B cell (primary cell): Measurements from ENCODE around the gene C19orf12. TPM values are rescaled to one million over a fixed set of nuclear protein-coding genes. Genes with fewer than 3 reads are reported as not detected.

ENCODE experiments used
- ATAC-seq: fragments of 200-7000 bp; cut with Tn5 transposase; one replicate; pipeline ENCODE4 v1.10.0; 2021; ENCODE audit warnings: low read depth, mild to moderate bottlenecking, moderate number of reproducible peaks, moderate library complexity
- CTCF ChIA-PET: fragments of 350-600 bp; sonication (Branson Sonifier 250); formaldehyde crosslinking; loops from one replicate; lab custom pipeline; 2021; ENCODE audit warnings: antibody characterized with exemption, inconsistent platforms; lab: Charles Lee
- POLR2A ChIA-PET: fragments of 350-600 bp; sonication (Branson Sonifier 250); formaldehyde crosslinking; loops from one replicate; lab custom pipeline; 2021; ENCODE audit warnings: antibody characterized with exemption; lab: Charles Lee
- DNase-seq: peaks from one replicate; pipeline ENCODE4 v3.0.0; 2013
- H2AFZ ChIP-seq: 2 replicates; pipeline ENCODE4 v1.6.1; 2012; ENCODE audit warnings: mild to moderate bottlenecking, low read depth, low read length; ENCODE audit not compliant: insufficient read depth, poor library complexity, severe bottlenecking
- H3K27ac ChIP-seq, 2 donors: 1 replicate in 1 of 2; 2 replicates in 1 of 2; pipeline ENCODE4 v1.5.1; 2012 to 2013; ENCODE audit warnings: low read length in 2 of 2, mild to moderate bottlenecking in 2 of 2, moderate library complexity in 1 of 2
- H3K27me3 ChIP-seq, 4 experiments: fragments of 200-600 bp in 1 of 4; sonication (generic) in 1 of 4; replicated peaks in 1 of 4; 1 replicate in 2 of 4; 2 replicates in 2 of 4; pipeline versions ENCODE4 v1.6.1 to v1.7.0; 2013 to 2016; ENCODE audit warnings: low read length in 3 of 4, mild to moderate bottlenecking in 2 of 4, mixed read lengths in 1 of 4, moderate library complexity in 1 of 4; ENCODE audit not compliant: insufficient read depth in 4 of 4, control insufficient read depth in 3 of 4; ENCODE audit errors: control extremely low read depth in 1 of 4
- H3K36me3 ChIP-seq, 2 experiments: replicated peaks in 1 of 2; 1 replicate in 1 of 2; 2 replicates in 1 of 2; pipeline versions ENCODE4 v1.6.1 to v1.7.1; 2013; ENCODE audit warnings: low read length in 1 of 2; ENCODE audit not compliant: insufficient read depth in 2 of 2, control insufficient read depth in 1 of 2; ENCODE audit errors: control extremely low read depth in 1 of 2, extremely low read depth in 1 of 2
- H3K4me1 ChIP-seq, 2 donors: fragments of 200-600 bp in 1 of 2; sonication (generic) in 1 of 2; 1 replicate in 1 of 2; 2 replicates in 1 of 2; pipeline versions ENCODE4 v1.5.1 to v1.6.1; 2013 to 2017; ENCODE audit warnings: low read length in 2 of 2; ENCODE audit not compliant: control insufficient read depth in 2 of 2, insufficient read depth in 2 of 2
- H3K4me2 ChIP-seq: replicated peaks from 2 replicates; pipeline ENCODE3; 2012; ENCODE audit warnings: mild to moderate bottlenecking, low read depth, low read length; ENCODE audit not compliant: poor library complexity, severe bottlenecking
- H3K4me3 ChIP-seq, 5 experiments: fragments of 200-600 bp in 1 of 5; sonication (generic) in 1 of 5; 1 replicate in 3 of 5; 2 replicates in 2 of 5; pipeline versions ENCODE4 v1.5.1 to v1.7.0; 2011 to 2016; ENCODE audit warnings: low read length in 4 of 5, mild to moderate bottlenecking in 4 of 5, low read depth in 2 of 5, control low read depth in 1 of 5, moderate library complexity in 1 of 5; ENCODE audit not compliant: insufficient read depth in 1 of 5; ENCODE audit errors: control extremely low read depth in 1 of 5, extremely low read depth in 1 of 5
- H3K79me2 ChIP-seq: fragments of 200-600 bp; sonication (generic); one replicate; pipeline ENCODE4 v1.6.0; 2016; ENCODE audit warnings: low read length; ENCODE audit not compliant: control insufficient read depth, insufficient read depth
- H3K9ac ChIP-seq: fragments of 200-600 bp; sonication (generic); 2 replicates; pipeline ENCODE4 v1.6.1; 2017; ENCODE audit warnings: mild to moderate bottlenecking, low read length, moderate library complexity
- H3K9me3 ChIP-seq, 3 donors: one replicate each; pipeline versions ENCODE4 v1.6.1 to v1.7.1; 2013; ENCODE audit warnings: low read length in 2 of 3; ENCODE audit not compliant: control insufficient read depth in 2 of 3, insufficient read depth in 1 of 3; ENCODE audit errors: control extremely low read depth in 1 of 3
- H4K20me1 ChIP-seq: 2 replicates; pipeline ENCODE4 v1.6.0; 2012; ENCODE audit warnings: mild to moderate bottlenecking, low read length; ENCODE audit not compliant: insufficient read depth, control insufficient read depth, poor library complexity, severe bottlenecking
- H3K27ac Mint-ChIP-seq: one replicate; pipeline ENCODE4 v1.8.0; 2021; ENCODE audit warnings: mixed read lengths
- H3K27me3 Mint-ChIP-seq: one replicate; pipeline ENCODE4 v1.8.0; 2021; ENCODE audit warnings: mixed read lengths
- H3K4me1 Mint-ChIP-seq: one replicate; pipeline ENCODE4 v1.8.0; 2021; ENCODE audit warnings: mixed read lengths
- H3K4me3 Mint-ChIP-seq: one replicate; pipeline ENCODE4 v1.8.0; 2021; ENCODE audit warnings: mixed read lengths
- H3K9me3 Mint-ChIP-seq: one replicate; pipeline ENCODE4 v1.8.0; 2022; ENCODE audit warnings: mixed read lengths; ENCODE audit not compliant: insufficient read depth
- CTCF ChIP-seq: fragments of 200-600 bp; IDR thresholded peaks from one replicate; pipeline ENCODE4 v1.8.0; 2022; ENCODE audit warnings: antibody characterized with exemption, mild to moderate bottlenecking
- EZH2 ChIP-seq: IDR thresholded peaks from 2 replicates; pipeline ENCODE4 v1.6.1; 2012; ENCODE audit warnings: borderline replicate concordance, low read depth, mild to moderate bottlenecking, moderate library complexity, low read length; ENCODE audit not compliant: insufficient read depth, poor library complexity, severe bottlenecking
- WGBS: methylation state at CpG from one replicate; pipeline ENCODE4 v1.1.5; 2013; ENCODE audit warnings: missing lambda C conversion rate; ENCODE audit not compliant: insufficient coverage; 5-methylcytosine and 5-hydroxymethylcytosine counted together
- intact Hi-C: fragments of 100-400 bp; cut with micrococcal nuclease; formaldehyde crosslinking; loops from one replicate; pipeline ENCODE4 v1.10.0; 2022
- polyA plus RNA-seq: library from polyadenylated mRNA; depleted of rRNA; stranded (reverse); fragments of >200 nt; gene quantifications from 2 replicates; pipeline ENCODE4 v1.2.3, GENCODE V29; 2012
- total RNA-seq, 2 donors: library from RNA; stranded (reverse); fragments of 120-200 nt in 1 of 2; gene quantifications; 1 replicate in 1 of 2; 2 replicates in 1 of 2; pipeline versions ENCODE4 v1.2.3 to v1.2.4, GENCODE V29; 2013 to 2022

Gene C19orf12
- total and polyA plus RNA-seq, 2 donors (not counting 1 experiment from before 2014, with no cell fraction given) = 12.6 to 29.4 TPM

- Histone ChIP-seq H3K36me3 (no peaks in the 10 kb centered on the region), H4K20me1 (no peaks in the 10 kb centered on the region), H3K9me3 (no peaks in the 10 kb centered on the region), H3K4me1 (no peaks in the 10 kb centered on the region), H3K4me2 (no peak overlapping the region), H3K27me3 (peaks cover 0 to 6% (median 0%) of the 10 kb centered on the region in 4 experiments), H3K4me3 (no peak overlapping the region), H2AFZ (no peak overlapping the region), H3K27ac (no peak overlapping the region), H3K79me2 (no peaks in the 10 kb centered on the region), H3K9ac (no peak overlapping the region)
- Mint-ChIP-seq H3K9me3 (no peaks in the 10 kb centered on the region), H3K4me3 (no peak overlapping the region), H3K4me1 (no peaks in the 10 kb centered on the region), H3K27me3 (peaks cover 11% of the 10 kb centered on the region), H3K27ac (no peak overlapping the region)
- 77% methylated on average over 7 of the region's 7 CpGs for WGBS
- ChIA-PET POLR2A (no interaction called here), CTCF (no interaction called here)
- intact Hi-C loops = no loop called here
- DNase-seq (no peak), ATAC-seq (no peak)
- TF ChIP-seq CTCF = no peak
Measured at GRCh38 chr19:29753934-29754305, 38.9 kb upstream of the C19orf12 start.

- POLR2A ChIA-PET = no interaction called here
Measured at GRCh38 chr19:29753190-29753933, 38.3 kb upstream of the C19orf12 start.

More at GRCh38 chr19:29753190-29753933, 38.3 kb upstream of the C19orf12 start:
- H3K27ac Mint-ChIP-seq = no peak overlapping the region
- H3K9ac ChIP-seq = no peak overlapping the region
- peaks cover 11% of the 10 kb centered on the region for H3K27me3 Mint-ChIP-seq
- CTCF ChIA-PET = no interaction called here
- no peaks in the 10 kb centered on the region for H3K79me2 ChIP-seq
- DNase-seq (no peak), ATAC-seq (no peak)
- no peak overlapping the region for H2AFZ ChIP-seq
- H3K27me3 ChIP-seq = peaks cover 0 to 6% (median 0%) of the 10 kb centered on the region in 4 experiments
- TF ChIP-seq EZH2 (no peak), CTCF (no peak)
- H3K4me3 ChIP-seq = no peak overlapping the region
- H3K36me3 ChIP-seq = no peaks in the 10 kb centered on the region
- no peaks in the 10 kb centered on the region for H3K9me3 Mint-ChIP-seq
- H3K4me1 Mint-ChIP-seq = no peaks in the 10 kb centered on the region
- no peaks in the 10 kb centered on the region for H4K20me1 ChIP-seq
- 93% methylated on average over 16 of the region's 16 CpGs for WGBS
- no peak overlapping the region for H3K27ac ChIP-seq
- no peak overlapping the region for H3K4me3 Mint-ChIP-seq
- H3K4me1 ChIP-seq = no peaks in the 10 kb centered on the region
- no peak overlapping the region for H3K4me2 ChIP-seq
- no peaks in the 10 kb centered on the region for H3K9me3 ChIP-seq
- intact Hi-C loops = no loop called here
